ENCODE measurements around the gene CENPE.

The CENPE gene

DNA sequence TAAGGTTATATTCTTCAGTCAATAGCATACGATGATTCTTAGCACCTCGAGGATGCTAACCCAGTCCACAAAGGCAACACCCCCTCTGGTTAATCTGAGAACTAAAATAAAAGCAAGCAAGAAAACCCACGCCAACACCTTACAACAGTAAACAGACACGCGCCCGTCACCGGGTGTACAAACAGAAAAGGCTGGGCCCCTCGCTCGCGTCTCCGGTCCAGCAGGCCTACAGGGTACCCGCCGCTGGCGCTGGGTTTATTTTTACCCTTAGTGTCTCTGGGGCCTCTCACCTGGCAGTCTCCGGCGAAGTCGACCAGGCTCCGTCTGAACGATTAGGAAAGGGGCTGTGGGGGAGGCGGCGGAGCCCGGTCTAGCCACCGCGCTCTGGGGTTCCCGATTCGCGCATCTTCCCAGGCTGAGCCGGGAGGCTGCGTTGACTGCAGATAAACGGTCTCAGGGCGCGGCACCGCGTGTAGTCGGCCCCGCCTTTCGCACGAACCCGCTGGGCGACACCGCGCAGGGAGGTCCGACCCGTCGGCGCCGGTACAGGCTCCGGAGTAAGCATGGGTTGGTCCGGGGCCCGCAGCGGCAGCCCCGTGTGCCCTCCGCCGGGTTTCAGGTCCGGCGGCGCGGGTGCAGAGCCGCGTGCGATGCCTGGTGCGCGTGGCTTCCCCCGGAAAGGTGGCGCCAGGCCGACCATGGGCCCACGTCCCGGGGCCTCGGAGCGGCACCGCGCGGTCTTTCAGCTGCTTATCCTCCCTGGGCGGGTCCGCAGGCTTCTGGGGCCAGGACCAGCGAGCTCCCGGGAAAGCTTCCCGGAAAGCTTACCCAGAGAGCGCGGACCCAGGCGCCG, 122.0 kb downstream of the CENPE start:
- DNase-seq = peak; percentile 84

DNA sequence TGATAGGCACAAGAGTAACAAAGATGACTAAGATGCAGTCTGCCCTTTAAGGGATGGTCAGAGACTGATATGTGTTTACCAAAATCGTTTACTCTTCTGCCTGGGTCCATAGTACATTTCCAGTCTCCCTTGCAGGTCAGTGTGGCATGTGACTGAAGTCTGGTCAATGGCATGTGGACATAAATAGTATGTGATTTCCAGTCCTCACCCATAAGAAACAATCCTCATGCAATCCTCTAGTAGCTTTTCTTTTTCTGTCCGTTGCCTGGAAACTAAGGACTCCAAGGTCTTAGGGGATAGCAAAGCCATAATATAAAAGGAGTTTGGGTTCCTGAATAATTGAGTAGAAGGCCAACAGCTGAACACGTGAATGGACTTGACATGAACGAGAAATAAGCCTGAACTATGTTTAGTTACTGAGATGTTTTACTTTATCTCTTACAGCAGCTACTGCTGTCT, 122.7 kb downstream of the CENPE start:
- DNase-seq = no peak

DNA sequence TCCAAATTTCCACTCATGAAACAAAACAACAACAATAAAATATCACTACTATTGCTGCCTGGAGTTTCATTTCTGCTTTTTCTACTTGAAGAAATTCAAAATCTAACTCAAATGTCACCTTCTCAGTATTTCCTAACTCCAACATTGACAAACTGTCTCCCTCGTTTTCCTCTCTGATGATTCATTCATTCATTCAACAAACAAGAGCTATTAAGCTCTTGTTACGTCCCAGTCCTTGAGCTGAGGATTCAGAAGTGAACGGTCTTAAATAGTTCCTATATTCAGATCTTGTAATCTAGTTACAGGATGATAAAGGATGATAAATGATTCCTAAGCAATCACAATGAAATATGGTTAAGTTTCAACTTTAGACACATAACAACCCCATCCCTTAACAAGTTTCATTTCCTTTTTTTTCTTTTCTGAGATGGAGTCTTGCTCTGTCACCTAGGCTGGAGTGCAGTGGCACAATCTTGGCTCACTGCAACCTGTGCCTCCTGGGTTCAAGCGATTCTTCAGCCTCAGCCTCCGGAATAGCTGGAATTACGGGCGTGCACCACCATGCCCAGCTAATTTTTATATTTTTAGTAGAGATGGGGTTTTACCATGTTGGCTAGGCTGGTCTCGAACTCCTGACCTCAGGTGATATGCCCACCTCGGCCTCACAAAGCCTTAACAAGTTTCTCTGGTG, 123.3 kb downstream of the CENPE start:
- no peak for DNase-seq

DNA sequence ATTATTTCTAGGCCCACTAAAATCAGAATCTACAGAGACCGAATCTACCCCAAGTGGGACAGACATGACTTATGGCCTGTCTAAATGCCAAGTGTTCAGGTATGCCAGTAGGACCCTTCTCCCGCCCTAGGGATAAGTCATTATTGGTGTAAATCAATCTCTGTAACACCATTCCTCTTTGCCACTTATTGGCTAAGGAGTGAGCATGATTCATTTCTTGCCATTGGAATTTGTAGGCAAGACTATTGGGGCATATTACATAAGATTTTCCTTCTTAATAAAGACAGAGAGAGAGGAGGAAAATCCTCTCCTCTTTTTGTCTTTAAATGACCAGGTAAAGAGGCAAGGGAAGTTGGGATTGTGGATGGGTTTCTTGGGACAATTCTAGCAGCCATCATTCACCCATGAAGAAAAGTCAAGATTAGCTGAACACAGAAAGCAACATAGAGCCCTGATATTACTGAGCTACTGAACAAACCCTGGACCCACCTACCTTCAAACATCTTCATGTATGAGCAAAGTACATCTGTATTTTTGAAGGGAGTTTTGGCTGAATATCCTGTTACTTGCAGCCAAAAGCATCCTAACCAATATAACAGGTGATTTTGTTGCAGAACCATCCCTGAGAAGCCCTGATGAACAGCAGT, 124.2 kb downstream of the CENPE start:
- DNase-seq = no peak

DNA sequence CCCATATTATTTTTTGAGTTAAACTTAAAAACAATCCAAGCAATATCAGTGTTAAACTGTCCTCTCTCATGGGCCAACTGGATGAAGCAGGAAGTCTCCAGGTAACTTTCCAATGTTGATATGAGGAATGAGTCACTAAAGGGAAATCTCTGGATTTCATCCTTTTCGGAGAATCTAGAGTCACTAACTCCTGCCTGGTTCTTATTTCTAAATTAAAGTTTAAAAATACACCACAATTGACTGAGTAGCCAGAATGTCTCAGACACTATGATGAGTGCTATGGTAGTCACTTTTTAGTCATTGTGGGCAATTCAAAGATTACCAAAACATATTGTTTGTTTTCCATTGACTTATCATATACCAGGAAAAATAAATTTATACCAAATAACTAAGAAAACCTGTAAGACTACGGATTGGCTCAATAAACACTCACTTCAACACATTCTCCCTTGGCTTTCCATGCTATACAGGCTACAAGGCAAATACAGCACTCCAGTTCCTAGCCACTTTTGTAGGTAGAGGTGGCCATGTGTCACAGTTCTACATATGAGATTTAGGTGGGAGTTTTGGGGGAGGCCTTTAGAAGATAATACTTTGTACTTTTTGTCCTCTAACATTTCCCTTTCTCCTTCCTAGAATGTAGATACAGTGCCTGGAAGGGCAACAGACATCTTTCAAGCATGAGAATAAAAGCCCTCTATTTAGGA, 130.1 kb downstream of the CENPE start:
- DNase-seq = no peak

DNA sequence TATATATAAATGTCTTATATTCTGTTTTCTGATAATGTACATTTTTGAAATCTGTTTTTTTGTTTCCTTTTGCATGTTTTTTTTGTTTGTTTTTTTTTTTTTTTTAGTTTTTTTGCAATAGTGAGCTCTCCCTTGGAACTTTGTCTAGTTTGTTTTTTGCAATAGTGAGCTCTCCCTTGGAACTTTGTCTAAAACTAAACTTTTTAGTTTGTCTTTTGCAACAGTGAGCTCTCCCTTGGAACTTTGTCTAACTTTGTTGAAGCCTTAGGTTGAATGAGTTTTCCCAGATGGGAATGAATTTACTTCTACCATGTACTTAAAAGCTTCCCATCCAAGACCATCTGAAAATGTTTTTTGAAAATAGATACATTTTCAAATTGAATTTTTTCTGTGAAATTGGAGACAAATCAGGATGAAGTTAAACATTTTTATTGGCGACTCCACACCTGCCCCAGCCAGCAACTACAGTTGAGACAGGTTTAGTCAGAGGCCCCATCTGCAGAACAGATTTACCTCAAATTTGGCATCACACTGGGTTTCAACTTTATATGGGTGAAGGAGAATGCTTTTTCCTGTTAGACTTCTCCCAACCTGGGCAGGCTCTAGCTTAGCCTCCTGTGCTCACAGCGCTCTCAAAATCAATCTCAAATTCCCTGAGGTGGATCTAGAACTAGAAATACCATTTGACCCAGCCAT, 137.5 kb downstream of the CENPE start:
- DNase-seq = no peak
